ENCODE measurements around the gene NANOS3.

Gene NANOS3

GRCh38 chr19:13894552-13894951 is 17.6 kb downstream of the NANOS3 start:
- no peak overlapping the region for H3K4me3 ChIP-seq (ENCODE audit: low read depth, low read length)
- TF ChIP-seq, protein P1, sequence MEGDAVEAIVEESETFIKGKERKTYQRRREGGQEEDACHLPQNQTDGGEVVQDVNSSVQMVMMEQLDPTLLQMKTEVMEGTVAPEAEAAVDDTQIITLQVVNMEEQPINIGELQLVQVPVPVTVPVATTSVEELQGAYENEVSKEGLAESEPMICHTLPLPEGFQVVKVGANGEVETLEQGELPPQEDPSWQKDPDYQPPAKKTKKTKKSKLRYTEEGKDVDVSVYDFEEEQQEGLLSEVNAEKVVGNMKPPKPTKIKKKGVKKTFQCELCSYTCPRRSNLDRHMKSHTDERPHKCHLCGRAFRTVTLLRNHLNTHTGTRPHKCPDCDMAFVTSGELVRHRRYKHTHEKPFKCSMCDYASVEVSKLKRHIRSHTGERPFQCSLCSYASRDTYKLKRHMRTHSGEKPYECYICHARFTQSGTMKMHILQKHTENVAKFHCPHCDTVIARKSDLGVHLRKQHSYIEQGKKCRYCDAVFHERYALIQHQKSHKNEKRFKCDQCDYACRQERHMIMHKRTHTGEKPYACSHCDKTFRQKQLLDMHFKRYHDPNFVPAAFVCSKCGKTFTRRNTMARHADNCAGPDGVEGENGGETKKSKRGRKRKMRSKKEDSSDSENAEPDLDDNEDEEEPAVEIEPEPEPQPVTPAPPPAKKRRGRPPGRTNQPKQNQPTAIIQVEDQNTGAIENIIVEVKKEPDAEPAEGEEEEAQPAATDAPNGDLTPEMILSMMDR (IDR thresholded peaks at IDR 0.05; ENCODE audit: borderline replicate concordance, insufficient read depth, low read depth, low read length), result no peak

- TF ChIP-seq, protein P1 (IDR thresholded peaks at IDR 0.05; ENCODE audit: borderline replicate concordance, insufficient read depth, low read depth, low read length), result no peak
- no peak overlapping the region for H3K4me3 ChIP-seq (ENCODE audit: low read depth, low read length)
These were observed 19.3 kb downstream of the NANOS3 start for GRCh38 chr19:13896227-13896626.

DNA sequence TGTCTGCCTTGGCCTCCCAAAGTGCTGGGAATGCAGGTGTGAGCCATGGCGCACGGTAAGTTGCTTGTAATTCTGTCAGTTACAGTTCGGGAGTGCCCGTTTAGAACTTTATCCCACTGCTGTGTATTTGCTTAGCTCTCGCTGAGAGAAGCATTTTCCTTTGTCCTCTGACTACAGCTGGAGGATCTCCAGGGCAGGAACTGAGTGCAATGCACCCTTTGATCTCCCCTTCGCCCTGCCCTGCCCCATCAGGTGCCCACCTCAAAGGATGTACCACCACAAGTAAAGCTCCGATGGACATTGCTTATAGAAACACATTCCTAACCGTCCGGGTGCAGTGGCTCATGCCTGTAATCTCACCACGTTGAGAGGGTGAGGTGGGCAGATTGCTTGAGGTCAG is 22.5 kb downstream of the NANOS3 start:
- TF ChIP-seq, protein P1 (IDR thresholded peaks at IDR 0.05; ENCODE audit: borderline replicate concordance, insufficient read depth, low read depth, low read length), result no peak
- no peak overlapping the region for H3K4me3 ChIP-seq (ENCODE audit: low read depth, low read length)

- no peak overlapping the region for H3K4me3 ChIP-seq (ENCODE audit: low read depth, low read length)
- TF ChIP-seq, protein P1 (IDR thresholded peaks at IDR 0.05; ENCODE audit: borderline replicate concordance, insufficient read depth, low read depth, low read length), result no peak
These were observed 23.1 kb downstream of the NANOS3 start for GRCh38 chr19:13899912-13900584.

DNA sequence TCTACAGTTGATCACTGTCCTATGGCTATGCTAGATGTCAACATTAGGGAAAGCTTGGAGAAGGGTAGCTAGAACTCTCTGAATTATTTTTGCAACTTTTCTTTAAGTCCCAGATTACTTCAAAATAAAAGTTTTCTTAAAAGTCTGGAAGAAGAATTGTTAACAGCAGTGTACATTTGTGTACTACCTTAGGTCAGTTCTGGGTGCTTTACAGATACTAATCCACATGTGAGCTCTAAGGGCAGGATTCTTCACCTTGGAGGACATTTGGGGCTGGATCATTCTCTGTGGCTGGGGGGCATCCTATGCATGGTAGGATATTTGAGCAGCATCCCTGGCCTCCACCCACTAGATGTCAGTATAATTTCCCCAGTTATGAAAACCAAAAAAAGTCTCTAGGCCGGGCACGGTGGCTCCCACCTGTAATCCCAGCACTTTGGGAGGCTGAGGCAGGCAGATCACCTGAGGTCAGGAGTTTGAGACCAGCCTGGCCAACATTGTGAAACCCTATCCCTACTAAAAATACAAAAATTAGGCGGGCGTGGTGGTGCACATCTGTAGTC is 26.1 kb downstream of the NANOS3 start:
- H3K4me3 ChIP-seq (ENCODE audit: low read depth, low read length), result no peak overlapping the region
- TF ChIP-seq, protein P1 (IDR thresholded peaks at IDR 0.05; ENCODE audit: borderline replicate concordance, insufficient read depth, low read depth, low read length), result peak; percentile 27; the same call in 1 of the 2 replicates

DNA sequence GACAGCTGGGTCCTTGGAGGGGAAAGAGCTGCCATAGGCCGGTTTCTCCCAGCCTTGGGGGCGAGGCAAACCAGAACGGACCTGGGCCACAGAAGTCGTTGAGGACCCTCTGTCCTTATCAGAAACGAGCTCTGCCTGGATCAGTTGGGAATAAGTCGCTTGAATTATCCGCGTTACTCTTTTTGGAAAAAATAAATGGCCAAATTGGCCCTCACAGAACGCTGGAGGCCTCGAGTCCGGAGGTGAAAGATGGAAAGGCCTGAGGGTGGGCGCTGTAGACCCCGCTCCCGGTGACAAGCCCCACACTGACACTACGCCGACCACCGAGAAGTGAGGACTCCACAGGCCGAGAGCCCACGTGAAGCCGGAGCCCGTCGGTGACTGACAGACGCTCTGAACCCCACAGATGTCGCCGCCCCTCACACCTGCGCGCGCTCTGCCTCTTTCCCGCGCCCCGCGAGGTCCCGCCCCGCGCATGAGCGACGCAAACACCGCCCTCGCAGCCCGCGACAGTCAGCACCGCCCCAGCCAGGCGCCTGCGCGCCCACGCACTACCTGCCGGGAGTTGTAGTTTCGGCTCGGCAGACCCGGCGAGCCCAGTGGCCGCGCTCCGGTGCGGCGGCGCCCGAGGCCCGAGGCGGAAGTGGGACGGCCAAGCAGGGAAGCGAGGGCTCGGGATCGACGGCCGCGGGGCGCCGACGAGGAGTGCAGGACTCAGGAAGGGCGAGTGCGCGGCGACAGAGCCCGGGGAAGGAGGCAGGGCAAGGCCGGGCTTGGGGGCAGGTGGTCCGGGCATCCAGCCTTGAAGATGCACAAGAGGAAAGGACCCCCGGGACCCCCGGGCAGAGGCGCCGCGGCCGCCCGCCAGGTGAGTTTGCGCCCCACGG is 28.9 kb downstream of the NANOS3 start, which contains the start of the genes BRME1 and CC2D1A:
Gene BRME1 (minus strand): TSS at position 484 of the 887 bp plus-strand sequence. CDS start 1,225 bp downstream, outside the sequence.
Gene CC2D1A (plus strand): TSS at position 568 of the 887 bp plus-strand sequence. CDS start 241 bp downstream, at position 809.
- peak within 1 kb of the TSS; percentile 96 for H3K4me3 ChIP-seq (ENCODE audit: low read depth, low read length)
- TF ChIP-seq, protein P1 (IDR thresholded peaks at IDR 0.05; ENCODE audit: borderline replicate concordance, insufficient read depth, low read depth, low read length), result no peak
